HG02763 (cell line): ENCODE measurements around the gene MALSU1.
A peak's percentile ranks its signal among the peaks of the same experiment; 100 is the strongest.

Source experiments
- ATAC-seq: cut with Tn5 transposase; IDR thresholded peaks from one replicate; pipeline ENCODE4 v1.9.1; 2021; ENCODE audit warnings: mild to moderate bottlenecking, moderate library complexity; ENCODE audit not compliant: unreplicated experiment

Gene MALSU1

GRCh38 chr7:23298885-23299769 lies at the start of gene MALSU1:
MALSU1 (plus strand) TSS chr7:23299339; CDS start chr7:23299353, 14 bp downstream.
- peak; percentile 98 for ATAC-seq

- no peak for ATAC-seq
Observed at GRCh38 chr7:23249486-23249885, 49.7 kb upstream of the MALSU1 start.

GRCh38 chr7:23254051-23254681 lies 45.0 kb upstream of the MALSU1 start:
- ATAC-seq, result no peak

GRCh38 chr7:23256731-23257130 lies 42.4 kb upstream of the MALSU1 start:
- no peak for ATAC-seq

- no peak for ATAC-seq
Observed at GRCh38 chr7:23260371-23260770, 38.8 kb upstream of the MALSU1 start.

GRCh38 chr7:23261843-23262452 lies 37.2 kb upstream of the MALSU1 start:
- ATAC-seq, result peak; percentile 66

- no peak for ATAC-seq
Observed at GRCh38 chr7:23264916-23265458, 34.2 kb upstream of the MALSU1 start.

GRCh38 chr7:23266918-23267317 lies 32.2 kb upstream of the MALSU1 start:
- ATAC-seq, result no peak

GRCh38 chr7:23267357-23267756 lies 31.8 kb upstream of the MALSU1 start:
- ATAC-seq, result no peak

- no peak for ATAC-seq
Observed at GRCh38 chr7:23268167-23268566, 31.0 kb upstream of the MALSU1 start.

GRCh38 chr7:23268746-23269145 lies 30.4 kb upstream of the MALSU1 start:
- ATAC-seq, result no peak

GRCh38 chr7:23272275-23272674 lies 26.9 kb upstream of the MALSU1 start:
- ATAC-seq, result no peak

GRCh38 chr7:23273141-23273599 lies 26.0 kb upstream of the MALSU1 start:
- ATAC-seq, result peak; percentile 97

GRCh38 chr7:23275912-23276311 lies 23.2 kb upstream of the MALSU1 start:
- ATAC-seq, result no peak

- ATAC-seq, result no peak
Observed at GRCh38 chr7:23276376-23276775, 22.8 kb upstream of the MALSU1 start.

- no peak for ATAC-seq
Observed at GRCh38 chr7:23276947-23277346, 22.2 kb upstream of the MALSU1 start.

- no peak for ATAC-seq
Observed at GRCh38 chr7:23277359-23277989, 21.7 kb upstream of the MALSU1 start.

GRCh38 chr7:23279819-23280525 lies 19.2 kb upstream of the MALSU1 start:
- no peak for ATAC-seq

GRCh38 chr7:23283086-23283485 lies 16.1 kb upstream of the MALSU1 start:
- no peak for ATAC-seq

GRCh38 chr7:23284871-23285270 lies 14.3 kb upstream of the MALSU1 start:
- ATAC-seq, result no peak
